ENCODE results near the gene NFIB.

The NFIB gene

GRCh38 chr9:14209399-14210345, 104.3 kb downstream of the NFIB start:
- no peak for DNase-seq

- no peak for DNase-seq
These were observed 106.5 kb downstream of the NFIB start for GRCh38 chr9:14207352-14207995.

DNA sequence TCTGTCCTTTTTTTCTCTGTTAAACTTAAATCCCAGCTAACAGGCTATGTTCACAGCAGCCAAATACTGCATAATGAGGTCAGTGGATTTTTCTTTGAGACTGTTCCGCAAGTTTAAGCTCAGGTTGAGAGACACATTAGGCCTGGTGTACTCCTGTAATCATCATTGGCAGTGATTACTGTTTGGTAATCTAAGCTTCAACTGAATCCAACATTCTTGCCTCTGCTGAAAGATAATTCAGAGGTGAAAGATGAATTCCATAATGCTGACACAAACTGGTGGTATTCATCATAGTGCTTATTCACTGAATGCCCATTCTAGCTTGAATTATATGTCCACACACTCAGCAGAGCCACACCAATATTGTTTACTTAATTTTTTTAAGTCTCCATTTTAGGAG, 108.5 kb downstream of the NFIB start:
- no peak for DNase-seq

DNA sequence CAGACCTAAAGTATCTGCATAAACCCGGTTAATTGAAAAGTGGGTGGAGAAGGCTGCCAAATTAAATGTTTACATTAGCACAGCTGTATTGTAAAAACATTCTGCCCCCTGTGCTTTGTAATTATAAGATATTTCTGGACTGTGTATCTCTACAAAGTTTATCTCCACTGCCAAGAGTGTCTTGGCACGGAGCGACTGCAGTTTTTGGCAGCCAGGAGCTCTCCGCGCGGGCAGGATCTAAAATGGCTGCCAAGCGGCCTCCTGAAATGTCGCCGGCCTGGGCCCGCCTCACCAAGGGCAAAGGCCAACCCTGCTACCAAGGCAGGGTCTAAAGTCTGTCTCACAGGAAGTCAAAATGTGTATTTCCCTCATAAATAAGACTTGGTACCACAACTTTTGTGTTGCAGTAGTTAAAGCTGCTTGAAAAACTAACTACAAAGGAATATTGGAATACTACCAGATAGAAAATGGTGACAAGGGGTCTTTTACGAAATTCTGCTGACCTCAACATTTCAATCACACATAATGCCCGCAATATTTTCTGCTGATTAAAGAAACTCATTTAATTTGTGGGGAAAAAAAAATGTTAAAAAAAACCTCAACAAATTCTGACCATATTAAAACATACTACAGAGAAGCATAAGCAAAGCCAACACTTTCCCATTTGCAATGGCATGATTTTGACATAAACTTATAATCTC, 110.4 kb downstream of the NFIB start:
- DNase-seq = no peak

DNA sequence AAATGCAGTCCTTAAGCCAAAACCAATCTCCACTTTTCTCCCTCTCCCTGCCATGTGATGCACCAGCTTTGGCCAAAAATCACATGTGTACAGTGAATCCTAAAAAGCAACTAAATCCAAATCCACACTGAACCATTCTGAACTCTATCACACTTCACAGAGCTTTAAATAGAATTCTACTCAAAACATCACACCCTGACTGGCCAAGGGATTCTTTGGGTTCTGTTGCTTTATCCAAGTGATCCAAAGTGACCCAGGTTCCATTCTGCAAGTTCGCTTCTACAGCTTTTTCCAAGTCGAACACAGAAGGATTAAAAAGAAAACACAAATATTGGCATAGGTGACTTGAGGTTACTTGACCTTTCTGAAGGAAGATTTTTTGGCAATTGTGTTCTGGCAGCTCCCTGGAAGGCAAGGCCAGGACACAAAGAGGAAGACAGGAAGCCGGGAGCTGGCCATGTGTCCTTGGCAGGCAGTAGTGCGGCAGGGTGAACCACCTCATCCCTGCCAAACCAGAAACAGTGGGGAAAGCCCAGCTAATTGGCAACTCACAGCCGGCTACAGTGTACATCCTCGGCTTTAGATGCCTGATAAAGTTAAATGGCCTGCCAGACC, 115.0 kb downstream of the NFIB start:
- no peak for DNase-seq

- DNase-seq = no peak
These were observed 115.7 kb downstream of the NFIB start for GRCh38 chr9:14198047-14198840.

GRCh38 chr9:14197325-14197858, 116.5 kb downstream of the NFIB start:
- no peak for DNase-seq

DNA sequence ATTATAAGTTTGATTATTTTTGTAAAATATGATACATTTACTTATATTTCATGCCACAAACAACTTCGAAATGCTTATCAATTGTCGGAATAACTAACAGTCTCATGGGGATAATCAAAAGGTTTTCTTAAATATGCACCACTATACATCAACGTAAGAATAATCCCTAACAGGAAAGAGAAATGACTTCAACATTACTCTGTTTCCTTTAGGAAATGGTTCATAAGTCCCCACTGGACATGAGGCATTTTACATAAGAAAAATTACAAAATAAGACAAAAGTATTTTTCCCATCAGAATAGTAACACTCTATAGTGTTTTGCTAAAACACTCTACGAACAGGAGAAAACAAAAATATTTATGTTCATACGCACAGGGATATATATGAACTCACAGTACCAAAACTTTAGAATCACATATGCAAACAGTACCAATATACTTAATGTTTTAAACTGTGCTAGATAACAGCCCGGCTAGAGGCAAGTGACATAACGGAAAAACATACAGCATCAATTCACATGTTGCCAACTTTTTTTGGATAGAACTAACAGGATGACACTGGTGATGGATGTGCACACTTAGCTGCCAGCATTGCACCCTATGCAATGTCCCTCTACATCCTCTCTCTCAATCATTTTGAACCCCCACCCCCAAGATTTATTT, 120.5 kb downstream of the NFIB start:
- DNase-seq = no peak

DNA sequence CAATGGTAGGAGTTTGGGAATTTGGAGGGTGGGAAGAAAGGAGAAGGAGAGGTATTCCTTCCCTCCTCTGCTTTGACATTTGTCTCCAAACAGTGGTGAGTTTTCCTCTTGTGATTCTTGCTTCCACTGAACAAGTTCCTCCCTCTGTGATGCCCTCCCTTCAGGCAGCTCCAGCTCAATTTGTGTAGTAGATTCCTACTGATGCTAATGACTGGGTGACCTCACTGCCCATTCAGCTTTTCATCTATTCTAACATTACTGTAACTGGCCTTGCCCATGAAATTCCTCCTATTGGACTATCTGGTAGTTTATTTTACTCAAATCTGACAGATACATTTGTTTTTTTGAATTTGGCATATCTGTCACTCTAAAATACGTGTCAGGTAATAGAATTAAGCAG, 121.4 kb downstream of the NFIB start:
- no peak for DNase-seq

DNA sequence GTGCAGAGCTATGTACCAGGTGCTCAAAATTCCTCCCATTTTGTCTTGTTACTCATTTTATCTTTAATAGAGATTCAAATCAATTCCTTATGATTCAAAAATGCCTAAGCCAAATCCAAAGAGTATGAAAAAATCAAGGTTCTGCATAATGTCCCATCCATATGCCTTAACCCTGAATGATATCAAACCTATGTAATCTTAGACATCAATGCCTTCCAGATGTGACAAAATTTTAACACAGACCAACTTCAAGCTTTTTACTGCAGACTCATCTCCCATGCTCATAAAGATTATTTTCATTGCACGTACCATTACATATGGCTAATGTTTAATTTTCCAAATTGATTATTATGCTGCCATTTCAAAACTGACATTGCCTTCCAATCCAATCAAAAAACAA, 122.4 kb downstream of the NFIB start:
- DNase-seq = no peak

GRCh38 chr9:14190240-14190639, 123.7 kb downstream of the NFIB start:
- DNase-seq = no peak

DNA sequence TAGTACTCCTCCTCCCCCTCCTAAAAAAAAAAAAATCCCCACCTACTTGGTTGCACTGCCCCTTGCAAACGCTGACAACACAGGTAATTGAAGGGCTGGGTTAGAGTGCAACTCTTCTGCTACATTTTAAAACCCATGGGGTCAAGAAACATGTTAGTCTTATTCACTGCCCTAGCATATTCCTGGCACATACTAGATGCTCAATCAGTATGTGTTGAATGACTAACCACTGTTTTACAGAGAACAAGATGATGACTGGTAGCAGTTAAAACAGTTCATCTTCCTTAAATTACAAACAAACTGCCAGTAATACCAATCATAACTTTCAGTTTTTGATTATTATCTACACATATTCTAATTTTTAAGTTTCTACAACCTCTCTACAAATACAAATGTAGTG, 124.4 kb downstream of the NFIB start:
- no peak for DNase-seq

GRCh38 chr9:14189146-14189545, 124.8 kb downstream of the NFIB start:
- no peak for DNase-seq

DNA sequence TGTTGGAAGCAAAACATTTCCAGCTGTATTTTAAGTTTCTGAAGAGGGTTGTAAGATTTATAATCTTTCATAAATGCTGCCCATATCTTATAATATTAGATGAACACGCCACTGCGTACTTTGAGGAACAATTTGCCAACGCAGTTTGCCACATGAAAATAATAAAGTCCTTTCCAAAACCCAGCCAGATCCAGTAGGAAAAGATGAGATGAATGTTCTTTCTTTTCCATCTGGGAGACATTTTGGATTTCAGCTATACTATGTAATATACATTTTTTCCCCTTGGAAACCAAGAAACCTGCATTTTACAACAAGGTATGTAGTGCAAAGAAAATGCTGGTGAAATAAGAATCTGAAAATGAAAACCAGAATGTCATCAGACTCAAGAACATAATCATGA, 125.4 kb downstream of the NFIB start:
- DNase-seq = no peak

DNA sequence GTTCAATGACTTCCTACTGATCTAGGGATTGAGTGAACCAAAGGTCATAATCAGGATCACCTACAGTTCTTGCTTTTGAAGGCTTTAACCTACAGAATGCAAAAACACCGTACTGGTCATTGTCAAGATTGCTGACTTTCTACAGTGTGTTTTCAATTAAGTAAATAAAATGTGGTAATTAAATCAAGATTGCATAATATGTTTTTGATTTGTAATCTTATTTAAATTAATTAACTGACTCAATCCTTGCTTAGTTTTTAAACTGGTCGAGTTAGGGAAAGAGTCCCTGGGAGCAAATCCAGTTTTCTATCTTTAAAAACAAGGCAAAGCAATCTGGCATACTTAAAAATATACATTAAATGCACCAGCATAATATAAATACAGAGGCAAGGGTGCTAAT, 125.9 kb downstream of the NFIB start:
- DNase-seq = no peak

DNA sequence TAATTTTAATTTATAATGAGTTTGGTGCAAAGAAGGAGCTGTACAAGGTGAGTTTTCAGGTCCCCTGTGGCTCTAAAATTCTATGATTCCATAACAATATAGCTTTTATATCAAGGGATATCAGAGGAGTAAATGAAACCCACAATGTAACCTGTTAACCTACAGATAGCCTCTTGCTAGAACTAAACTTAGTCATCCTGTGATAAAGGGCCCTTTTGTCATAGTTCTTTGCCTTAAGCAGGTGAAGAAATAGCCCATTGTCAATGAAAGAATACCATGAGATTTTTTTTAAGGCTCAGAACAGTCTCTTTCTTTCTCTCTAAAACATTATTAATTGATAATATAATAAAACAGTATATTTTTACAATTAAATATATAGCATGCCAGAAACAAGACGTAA, 127.8 kb downstream of the NFIB start:
- no peak for DNase-seq

- no peak for DNase-seq
These were observed 128.9 kb downstream of the NFIB start for GRCh38 chr9:14185016-14185415.

- DNase-seq = no peak
These were observed 130.9 kb downstream of the NFIB start for GRCh38 chr9:14183001-14183400.

- DNase-seq = no peak
These were observed 132.9 kb downstream of the NFIB start for GRCh38 chr9:14180960-14181537.

DNA sequence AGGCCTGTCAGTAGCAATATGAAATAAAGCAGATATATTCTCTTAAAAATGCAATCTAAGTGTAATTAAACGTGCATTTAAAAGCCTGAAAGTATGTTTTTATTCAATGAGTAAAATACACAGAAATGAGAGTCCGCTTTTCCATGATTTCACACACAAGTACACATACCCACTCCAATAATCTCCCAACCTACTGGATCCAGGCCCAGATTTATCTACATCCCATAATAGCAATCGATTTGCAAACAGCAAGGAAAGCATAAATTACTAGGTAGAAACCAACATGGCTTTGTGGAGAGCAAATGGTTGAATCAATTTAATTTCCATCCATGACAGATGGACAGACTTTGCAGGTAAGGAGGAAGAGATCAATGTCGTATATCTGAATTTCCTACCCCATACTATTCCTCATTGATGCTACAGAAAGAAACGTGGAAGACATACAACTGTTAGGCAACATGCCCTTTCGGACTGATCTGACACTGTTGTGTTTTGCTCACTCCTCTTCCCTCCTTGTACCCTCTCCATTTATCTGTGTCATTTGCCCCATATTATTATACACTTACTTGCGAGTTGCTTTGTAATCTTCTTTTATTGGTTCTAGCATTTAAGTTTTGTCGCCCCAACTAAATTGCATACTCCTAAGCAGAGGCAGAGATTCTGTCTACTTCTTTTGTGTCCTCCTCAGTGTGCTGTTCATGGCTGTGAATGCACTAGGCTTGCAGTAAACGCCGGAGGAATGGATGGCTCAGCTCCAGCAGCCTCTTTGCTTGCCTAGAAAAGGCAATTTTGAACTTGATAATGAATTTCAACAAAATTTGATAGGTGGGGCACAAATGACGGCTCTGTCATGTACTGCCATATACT, 133.6 kb downstream of the NFIB start:
- no peak for DNase-seq

Data from activated CD4-positive, alpha-beta T cell treated with anti-CD3 and anti-CD28 coated beads, Interleukin-2, amount 50 U/mL, for 1 hour (primary cell).